Measurements from ENCODE around the gene SLC37A3. TPM values are rescaled to one million over a fixed set of nuclear protein-coding genes. Genes with fewer than 3 reads are reported as not detected.
"Not testable (repeated sequence)": the region's sequence is repeated elsewhere in the genome, so short reads cannot be mapped to it uniquely, and the experiment has no call there.

SLC37A3 gene
- 14.4 TPM for total RNA-seq

GRCh38 chr7:140397784-140398750 lies at the start of gene SLC37A3:
SLC37A3 (minus strand) TSS chr7:140398530; CDS start chr7:140382526, 16,004 bp downstream.
- peak; percentile 98 for ATAC-seq

- ATAC-seq, result no peak
These were observed 49.5 kb upstream of the SLC37A3 start for GRCh38 chr7:140447841-140448240.

- ATAC-seq, result no peak
These were observed 48.1 kb upstream of the SLC37A3 start for GRCh38 chr7:140446467-140446866.

- no peak for ATAC-seq
These were observed 43.2 kb upstream of the SLC37A3 start for GRCh38 chr7:140441519-140441918.

GRCh38 chr7:140440593-140440992 lies 42.3 kb upstream of the SLC37A3 start:
- no peak for ATAC-seq

- ATAC-seq, result no peak
These were observed 41.0 kb upstream of the SLC37A3 start for GRCh38 chr7:140439359-140439758.

- ATAC-seq, result no peak
These were observed 37.0 kb upstream of the SLC37A3 start for GRCh38 chr7:140435252-140435895.

GRCh38 chr7:140433396-140433795 lies 35.1 kb upstream of the SLC37A3 start:
- ATAC-seq, result no peak

- ATAC-seq, result no peak
These were observed 27.8 kb upstream of the SLC37A3 start for GRCh38 chr7:140426130-140426529.

- no peak for ATAC-seq
These were observed 27.4 kb upstream of the SLC37A3 start for GRCh38 chr7:140425718-140426117.

GRCh38 chr7:140423501-140423900 lies 25.2 kb upstream of the SLC37A3 start:
- no peak for ATAC-seq

- ATAC-seq, result no peak
These were observed 23.2 kb upstream of the SLC37A3 start for GRCh38 chr7:140421521-140421920.

- no peak for ATAC-seq
These were observed 20.3 kb upstream of the SLC37A3 start for GRCh38 chr7:140418653-140419052.

- ATAC-seq, result not testable (repeated sequence)
These were observed 19.8 kb upstream of the SLC37A3 start for GRCh38 chr7:140418156-140418472.

- ATAC-seq, result no peak
These were observed 19.3 kb upstream of the SLC37A3 start for GRCh38 chr7:140417456-140418155.

GRCh38 chr7:140416560-140416959 lies 18.2 kb upstream of the SLC37A3 start:
- ATAC-seq, result no peak

GRCh38 chr7:140415816-140416215 lies 17.5 kb upstream of the SLC37A3 start:
- ATAC-seq, result not testable (repeated sequence)

GRCh38 chr7:140415361-140415760 lies 17.0 kb upstream of the SLC37A3 start:
- ATAC-seq, result no peak

GRCh38 chr7:140404565-140405065 lies 6.3 kb upstream of the SLC37A3 start:
- ATAC-seq, result no peak

- peak; percentile 77 for ATAC-seq
These were observed 5.7 kb upstream of the SLC37A3 start, which contains the start of gene RAB19 for GRCh38 chr7:140403878-140404564. RAB19 (plus strand) TSS chr7:140404058; CDS start chr7:140407647, 3,589 bp downstream.

- ATAC-seq, result no peak
These were observed 4.0 kb upstream of the SLC37A3 start for GRCh38 chr7:140402178-140402835.

- ATAC-seq, result no peak
These were observed 2.1 kb upstream of the SLC37A3 start for GRCh38 chr7:140400381-140400780.
